B cell (primary cell): ENCODE results near the gene SNRNP27. TPM values are rescaled to one million over a fixed set of nuclear protein-coding genes. Genes with fewer than 3 reads are reported as not detected.

Source experiments
- ATAC-seq: fragments of 200-7000 bp; cut with Tn5 transposase; one replicate; pipeline ENCODE4 v1.10.0; 2021; ENCODE audit warnings: low read depth, mild to moderate bottlenecking, moderate number of reproducible peaks, moderate library complexity
- CTCF ChIA-PET: fragments of 350-600 bp; sonication (Branson Sonifier 250); formaldehyde crosslinking; loops from one replicate; lab custom pipeline; 2021; ENCODE audit warnings: antibody characterized with exemption, inconsistent platforms; lab: Charles Lee
- POLR2A ChIA-PET: fragments of 350-600 bp; sonication (Branson Sonifier 250); formaldehyde crosslinking; loops from one replicate; lab custom pipeline; 2021; ENCODE audit warnings: antibody characterized with exemption; lab: Charles Lee
- DNase-seq: peaks from one replicate; pipeline ENCODE4 v3.0.0; 2013
- H2AFZ ChIP-seq: 2 replicates; pipeline ENCODE4 v1.6.1; 2012; ENCODE audit warnings: mild to moderate bottlenecking, low read depth, low read length; ENCODE audit not compliant: insufficient read depth, poor library complexity, severe bottlenecking
- H3K27ac ChIP-seq, 2 donors: 1 replicate in 1 of 2; 2 replicates in 1 of 2; pipeline ENCODE4 v1.5.1; 2012 to 2013; ENCODE audit warnings: low read length in 2 of 2, mild to moderate bottlenecking in 2 of 2, moderate library complexity in 1 of 2
- H3K27me3 ChIP-seq, 4 experiments: fragments of 200-600 bp in 1 of 4; sonication (generic) in 1 of 4; replicated peaks in 1 of 4; 1 replicate in 2 of 4; 2 replicates in 2 of 4; pipeline versions ENCODE4 v1.6.1 to v1.7.0; 2013 to 2016; ENCODE audit warnings: low read length in 3 of 4, mild to moderate bottlenecking in 2 of 4, mixed read lengths in 1 of 4, moderate library complexity in 1 of 4; ENCODE audit not compliant: insufficient read depth in 4 of 4, control insufficient read depth in 3 of 4; ENCODE audit errors: control extremely low read depth in 1 of 4
- H3K36me3 ChIP-seq, 2 experiments: replicated peaks in 1 of 2; 1 replicate in 1 of 2; 2 replicates in 1 of 2; pipeline versions ENCODE4 v1.6.1 to v1.7.1; 2013; ENCODE audit warnings: low read length in 1 of 2; ENCODE audit not compliant: insufficient read depth in 2 of 2, control insufficient read depth in 1 of 2; ENCODE audit errors: control extremely low read depth in 1 of 2, extremely low read depth in 1 of 2
- H3K4me1 ChIP-seq, 2 donors: fragments of 200-600 bp in 1 of 2; sonication (generic) in 1 of 2; 1 replicate in 1 of 2; 2 replicates in 1 of 2; pipeline versions ENCODE4 v1.5.1 to v1.6.1; 2013 to 2017; ENCODE audit warnings: low read length in 2 of 2; ENCODE audit not compliant: control insufficient read depth in 2 of 2, insufficient read depth in 2 of 2
- H3K4me2 ChIP-seq: replicated peaks from 2 replicates; pipeline ENCODE3; 2012; ENCODE audit warnings: mild to moderate bottlenecking, low read depth, low read length; ENCODE audit not compliant: poor library complexity, severe bottlenecking
- H3K4me3 ChIP-seq, 5 experiments: fragments of 200-600 bp in 1 of 5; sonication (generic) in 1 of 5; 1 replicate in 3 of 5; 2 replicates in 2 of 5; pipeline versions ENCODE4 v1.5.1 to v1.7.0; 2011 to 2016; ENCODE audit warnings: low read length in 4 of 5, mild to moderate bottlenecking in 4 of 5, low read depth in 2 of 5, control low read depth in 1 of 5, moderate library complexity in 1 of 5; ENCODE audit not compliant: insufficient read depth in 1 of 5; ENCODE audit errors: control extremely low read depth in 1 of 5, extremely low read depth in 1 of 5
- H3K79me2 ChIP-seq: fragments of 200-600 bp; sonication (generic); one replicate; pipeline ENCODE4 v1.6.0; 2016; ENCODE audit warnings: low read length; ENCODE audit not compliant: control insufficient read depth, insufficient read depth
- H3K9ac ChIP-seq: fragments of 200-600 bp; sonication (generic); 2 replicates; pipeline ENCODE4 v1.6.1; 2017; ENCODE audit warnings: mild to moderate bottlenecking, low read length, moderate library complexity
- H3K9me3 ChIP-seq, 3 donors: one replicate each; pipeline versions ENCODE4 v1.6.1 to v1.7.1; 2013; ENCODE audit warnings: low read length in 2 of 3; ENCODE audit not compliant: control insufficient read depth in 2 of 3, insufficient read depth in 1 of 3; ENCODE audit errors: control extremely low read depth in 1 of 3
- H4K20me1 ChIP-seq: 2 replicates; pipeline ENCODE4 v1.6.0; 2012; ENCODE audit warnings: mild to moderate bottlenecking, low read length; ENCODE audit not compliant: insufficient read depth, control insufficient read depth, poor library complexity, severe bottlenecking
- H3K27ac Mint-ChIP-seq: one replicate; pipeline ENCODE4 v1.8.0; 2021; ENCODE audit warnings: mixed read lengths
- H3K27me3 Mint-ChIP-seq: one replicate; pipeline ENCODE4 v1.8.0; 2021; ENCODE audit warnings: mixed read lengths
- H3K4me1 Mint-ChIP-seq: one replicate; pipeline ENCODE4 v1.8.0; 2021; ENCODE audit warnings: mixed read lengths
- H3K4me3 Mint-ChIP-seq: one replicate; pipeline ENCODE4 v1.8.0; 2021; ENCODE audit warnings: mixed read lengths
- H3K9me3 Mint-ChIP-seq: one replicate; pipeline ENCODE4 v1.8.0; 2022; ENCODE audit warnings: mixed read lengths; ENCODE audit not compliant: insufficient read depth
- CTCF ChIP-seq: fragments of 200-600 bp; IDR thresholded peaks from one replicate; pipeline ENCODE4 v1.8.0; 2022; ENCODE audit warnings: antibody characterized with exemption, mild to moderate bottlenecking
- EZH2 ChIP-seq: IDR thresholded peaks from 2 replicates; pipeline ENCODE4 v1.6.1; 2012; ENCODE audit warnings: borderline replicate concordance, low read depth, mild to moderate bottlenecking, moderate library complexity, low read length; ENCODE audit not compliant: insufficient read depth, poor library complexity, severe bottlenecking
- WGBS: methylation state at CpG from one replicate; pipeline ENCODE4 v1.1.5; 2013; ENCODE audit warnings: missing lambda C conversion rate; ENCODE audit not compliant: insufficient coverage; 5-methylcytosine and 5-hydroxymethylcytosine counted together
- intact Hi-C: fragments of 100-400 bp; cut with micrococcal nuclease; formaldehyde crosslinking; loops from one replicate; pipeline ENCODE4 v1.10.0; 2022
- polyA plus RNA-seq: library from polyadenylated mRNA; depleted of rRNA; stranded (reverse); fragments of >200 nt; gene quantifications from 2 replicates; pipeline ENCODE4 v1.2.3, GENCODE V29; 2012
- total RNA-seq, 2 donors: library from RNA; stranded (reverse); fragments of 120-200 nt in 1 of 2; gene quantifications; 1 replicate in 1 of 2; 2 replicates in 1 of 2; pipeline versions ENCODE4 v1.2.3 to v1.2.4, GENCODE V29; 2013 to 2022

SNRNP27 gene
- total and polyA plus RNA-seq, 2 donors (not counting 1 experiment from before 2014, with no cell fraction given) = 20.5 to 54.8 TPM

DNA sequence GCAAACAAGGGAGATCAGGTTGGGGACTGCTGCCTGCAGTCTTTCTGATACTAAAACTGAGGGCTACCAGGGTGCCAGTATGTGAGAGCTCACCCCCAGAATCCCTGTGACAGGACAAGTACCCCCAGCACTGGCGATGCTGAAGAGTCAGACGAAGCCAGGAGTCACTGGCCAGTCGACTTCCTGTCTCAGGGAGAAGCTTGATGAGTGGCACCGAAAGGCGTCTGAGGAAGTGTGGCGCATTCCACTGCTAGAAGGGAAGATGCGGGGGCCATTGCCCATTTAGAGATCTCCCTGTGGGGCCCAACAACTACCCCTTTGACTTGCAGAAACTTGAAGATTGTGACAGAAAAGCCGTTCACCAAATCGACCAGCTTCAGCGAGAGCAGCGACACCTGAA lies 43.1 kb downstream of the SNRNP27 start:
- Histone ChIP-seq H3K36me3 (peaks cover 4 to 56% of the 10 kb centered on the region in 2 experiments), H3K79me2 (peaks cover 4% of the 10 kb centered on the region), H3K4me1 (no peaks in the 10 kb centered on the region), H3K27ac (no peak overlapping the region), H4K20me1 (peaks cover 5% of the 10 kb centered on the region), H3K9ac (no peak overlapping the region), H3K4me2 (no peak overlapping the region), H3K27me3 (no peaks in the 10 kb centered on the region), H2AFZ (no peak overlapping the region), H3K4me3 (no peak overlapping the region), H3K9me3 (no peaks in the 10 kb centered on the region)
- no peaks in the 10 kb centered on the region for H3K9me3 Mint-ChIP-seq
- ATAC-seq (no peak), DNase-seq (no peak)
- H3K27me3 Mint-ChIP-seq = no peaks in the 10 kb centered on the region
- TF ChIP-seq EZH2 (no peak), CTCF (no peak)
- no peak overlapping the region for H3K27ac Mint-ChIP-seq
- 92% methylated on average over 11 of the region's 11 CpGs for WGBS
- ChIA-PET CTCF (no interaction called here), POLR2A (no interaction called here)
- intact Hi-C loops = no loop called here
- H3K4me3 Mint-ChIP-seq = no peak overlapping the region
- peaks cover 8% of the 10 kb centered on the region for H3K4me1 Mint-ChIP-seq

DNA sequence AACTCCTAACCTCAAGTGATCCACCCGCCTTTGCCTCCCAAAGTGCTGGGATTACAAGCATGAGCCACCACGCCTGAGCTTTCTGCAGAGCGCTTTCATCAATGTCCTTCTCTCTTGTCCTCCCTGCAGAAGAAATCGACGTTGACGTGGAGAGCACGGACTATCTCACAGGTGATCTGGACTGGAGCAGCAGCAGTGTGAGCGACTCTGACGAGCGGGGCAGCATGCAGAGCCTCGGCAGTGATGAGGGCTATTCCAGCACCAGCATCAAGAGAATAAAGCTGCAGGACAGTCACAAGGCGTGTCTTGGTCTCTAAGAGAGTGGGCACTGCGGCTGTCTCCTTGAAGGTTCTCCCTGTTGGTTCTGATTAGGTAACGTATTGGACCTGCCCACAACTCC lies 44.2 kb downstream of the SNRNP27 start:
- Histone ChIP-seq H3K4me1 (no peaks in the 10 kb centered on the region), H2AFZ (no peak overlapping the region), H3K27ac (no peak overlapping the region), H3K4me3 (no peak overlapping the region), H3K9ac (no peak overlapping the region), H3K36me3 (peaks cover 4 to 59% of the 10 kb centered on the region in 2 experiments), H3K27me3 (no peaks in the 10 kb centered on the region), H3K9me3 (no peaks in the 10 kb centered on the region), H3K4me2 (no peak overlapping the region), H4K20me1 (no peaks in the 10 kb centered on the region), H3K79me2 (no peaks in the 10 kb centered on the region)
- H3K4me3 Mint-ChIP-seq = no peak overlapping the region
- ATAC-seq (no peak), DNase-seq (no peak)
- ChIA-PET POLR2A (no interaction called here), CTCF (interaction anchor here (0.6 kb wide), 1 partner anchor 75 kb away, joined by 3 read pairs; no protein-coding TSS in a partner anchor)
- TF ChIP-seq CTCF (no peak), EZH2 (no peak)
- no peak overlapping the region for H3K27ac Mint-ChIP-seq
- H3K9me3 Mint-ChIP-seq = no peaks in the 10 kb centered on the region
- WGBS = 98% methylated on average over 14 of the region's 14 CpGs
- H3K4me1 Mint-ChIP-seq = peaks cover 5% of the 10 kb centered on the region
- intact Hi-C loops = no loop called here
- no peaks in the 10 kb centered on the region for H3K27me3 Mint-ChIP-seq
